ENCODE measurements around the gene KLK15.

KLK15 gene

GRCh38 chr19:50779504-50780457 lies 53.6 kb downstream of the KLK15 start:
- in situ Hi-C loops (cut with MboI; ENCODE audit: low pct_unique_long_range_greater_than_20kb, low sequenced_read_pairs, unreplicated experiment), result loop anchor here (25.0 kb wide), 2 partner anchors 242 to 417 kb away; partner anchors contain the start of gene NAPSA
- no peak for TF ChIP-seq CTCF (IDR thresholded peaks at IDR 0.05; ENCODE audit: extremely low read depth, insufficient read depth, missing control alignments)

GRCh38 chr19:50778906-50779430 lies 54.4 kb downstream of the KLK15 start:
- no peak for DNase-seq (ENCODE audit: low spot score)
- TF ChIP-seq CTCF (IDR thresholded peaks at IDR 0.05; ENCODE audit: extremely low read depth, insufficient read depth, missing control alignments), result no peak
- in situ Hi-C loops (cut with MboI; ENCODE audit: low pct_unique_long_range_greater_than_20kb, low sequenced_read_pairs, unreplicated experiment), result loop anchor here (25.0 kb wide), 2 partner anchors 242 to 417 kb away; partner anchors contain the start of gene NAPSA

More at GRCh38 chr19:50779504-50780457, 53.6 kb downstream of the KLK15 start:
- DNase-seq (ENCODE audit: low spot score), result peak; percentile 20

- in situ Hi-C loops (cut with MboI; ENCODE audit: low pct_unique_long_range_greater_than_20kb, low sequenced_read_pairs, unreplicated experiment), result loop anchor here (25.0 kb wide), 2 partner anchors 241 to 416 kb away; partner anchors contain the start of gene NAPSA
- DNase-seq (ENCODE audit: low spot score), result peak; percentile 13
- TF ChIP-seq CTCF (IDR thresholded peaks at IDR 0.05; ENCODE audit: extremely low read depth, insufficient read depth, missing control alignments), result no peak
Observed at GRCh38 chr19:50777830-50778303, 55.5 kb downstream of the KLK15 start.

- no peak for TF ChIP-seq CTCF (IDR thresholded peaks at IDR 0.05; ENCODE audit: extremely low read depth, insufficient read depth, missing control alignments)
- in situ Hi-C loops (cut with MboI; ENCODE audit: low pct_unique_long_range_greater_than_20kb, low sequenced_read_pairs, unreplicated experiment), result loop anchor here (25.0 kb wide), 2 partner anchors 240 to 415 kb away; partner anchors contain the start of gene NAPSA
- DNase-seq (ENCODE audit: low spot score), result no peak
Observed at GRCh38 chr19:50777261-50777660, 56.1 kb downstream of the KLK15 start.

- TF ChIP-seq CTCF (IDR thresholded peaks at IDR 0.05; ENCODE audit: extremely low read depth, insufficient read depth, missing control alignments), result no peak
- no peak for DNase-seq (ENCODE audit: low spot score)
- in situ Hi-C loops (cut with MboI; ENCODE audit: low pct_unique_long_range_greater_than_20kb, low sequenced_read_pairs, unreplicated experiment), result loop anchor here (25.0 kb wide), 2 partner anchors 239 to 414 kb away; partner anchors contain the start of gene NAPSA
Observed at GRCh38 chr19:50776131-50776530, 57.2 kb downstream of the KLK15 start.

Data from GM13977 (cell line).